Neural progenitor cell (in vitro differentiated cells): ENCODE measurements around the gene POP4. TPM values are rescaled to one million over a fixed set of nuclear protein-coding genes. Genes with fewer than 3 reads are reported as not detected.

Source experiments
- DNase-seq: peaks from one replicate; pipeline ENCODE4 v3.0.0-alpha.2; 2016; ENCODE audit warnings: low spot score
- H2AFZ ChIP-seq: fragments of 200-600 bp; sonication (generic); replicated peaks from 2 replicates; pipeline ENCODE4 v1.6.1; 2016; ENCODE audit warnings: antibody characterized with exemption
- H3F3A ChIP-seq: fragments of 200-600 bp; sonication (generic); 2 replicates; pipeline ENCODE4 v1.6.1; 2016; ENCODE audit warnings: antibody characterized with exemption, low read depth
- H3K27ac ChIP-seq: fragments of 200-600 bp; sonication (generic); 2 replicates; pipeline ENCODE4 v1.5.1; 2016; ENCODE audit warnings: mild to moderate bottlenecking
- H3K27me3 ChIP-seq: fragments of 200-600 bp; sonication (generic); 2 replicates; pipeline ENCODE4 v1.6.1; 2016; ENCODE audit warnings: mild to moderate bottlenecking, moderate library complexity
- H3K36me3 ChIP-seq: fragments of 200-600 bp; sonication (generic); 2 replicates; pipeline ENCODE4 v1.5.1; 2016
- H3K4me1 ChIP-seq: fragments of 200-600 bp; sonication (generic); 2 replicates; pipeline ENCODE4 v1.6.1; 2016; ENCODE audit warnings: mixed run types
- H3K4me2 ChIP-seq: fragments of 200-600 bp; sonication (generic); 2 replicates; pipeline ENCODE4 v1.6.1; 2016
- H3K4me3 ChIP-seq: fragments of 200-600 bp; sonication (generic); 2 replicates; pipeline ENCODE4 v1.5.1; 2016
- H3K79me2 ChIP-seq: fragments of 200-600 bp; sonication (generic); 2 replicates; pipeline ENCODE4 v1.6.1; 2016; ENCODE audit warnings: low read depth
- H3K9ac ChIP-seq: fragments of 200-600 bp; sonication (generic); 2 replicates; pipeline ENCODE4 v1.6.1; 2016
- H3K9me3 ChIP-seq: fragments of 200-600 bp; sonication (generic); 2 replicates; pipeline ENCODE4 v1.5.1; 2016; ENCODE audit warnings: low read depth
- H4K20me1 ChIP-seq: fragments of 200-600 bp; sonication (generic); 2 replicates; pipeline ENCODE4 v1.6.1; 2016; ENCODE audit warnings: low read depth
- H3K27ac Mint-ChIP-seq: 3 replicates; pipeline ENCODE4 v1.8.0; 2021; ENCODE audit warnings: mixed read lengths
- H3K27me3 Mint-ChIP-seq: 2 replicates; pipeline ENCODE4 v1.8.0; 2022; ENCODE audit warnings: low read depth, mild to moderate bottlenecking, inconsistent platforms, moderate library complexity, mixed read lengths; ENCODE audit not compliant: insufficient read depth
- H3K36me3 Mint-ChIP-seq: 3 replicates; pipeline ENCODE4 v1.8.0; 2021; ENCODE audit warnings: mixed read lengths
- H3K4me1 Mint-ChIP-seq: 3 replicates; pipeline ENCODE4 v1.8.0; 2021; ENCODE audit warnings: mixed read lengths
- H3K4me3 Mint-ChIP-seq: 3 replicates; pipeline ENCODE4 v1.8.0; 2021; ENCODE audit warnings: mild to moderate bottlenecking, moderate library complexity, mixed read lengths
- H3K9me3 Mint-ChIP-seq: 3 replicates; pipeline ENCODE4 v1.8.0; 2020; ENCODE audit warnings: mixed read lengths
- EZH2 ChIP-seq: fragments of 200-600 bp; sonication (generic); IDR thresholded peaks from 2 replicates; pipeline ENCODE4 v1.6.1; 2017; ENCODE audit warnings: antibody characterized with exemption, mild to moderate bottlenecking, moderate library complexity
- EZH2phosphoT487 ChIP-seq: fragments of 200-600 bp; sonication (generic); IDR thresholded peaks from 2 replicates; pipeline ENCODE4 v1.6.1; 2017; ENCODE audit warnings: antibody characterized with exemption
- total RNA-seq: library from RNA; depleted of rRNA; stranded (reverse); fragments of >200 nt; gene quantifications from 2 replicates; pipeline ENCODE4 v1.2.3, GENCODE V29; 2015; ENCODE audit warnings: low replicate concordance
- TF ChIP-seq, protein P1 (sequence below): fragments of 200-600 bp; sonication (generic); IDR thresholded peaks from 2 replicates; pipeline ENCODE4 v1.5.1; 2017; ENCODE audit warnings: antibody characterized with exemption, mild to moderate bottlenecking

Gene POP4
- total RNA-seq, 1 donor from 2014 or later = 77.8 TPM

- TF ChIP-seq EZH2 = no peak
- TF ChIP-seq EZH2phosphoT487 = no peak
- TF ChIP-seq, protein P1, sequence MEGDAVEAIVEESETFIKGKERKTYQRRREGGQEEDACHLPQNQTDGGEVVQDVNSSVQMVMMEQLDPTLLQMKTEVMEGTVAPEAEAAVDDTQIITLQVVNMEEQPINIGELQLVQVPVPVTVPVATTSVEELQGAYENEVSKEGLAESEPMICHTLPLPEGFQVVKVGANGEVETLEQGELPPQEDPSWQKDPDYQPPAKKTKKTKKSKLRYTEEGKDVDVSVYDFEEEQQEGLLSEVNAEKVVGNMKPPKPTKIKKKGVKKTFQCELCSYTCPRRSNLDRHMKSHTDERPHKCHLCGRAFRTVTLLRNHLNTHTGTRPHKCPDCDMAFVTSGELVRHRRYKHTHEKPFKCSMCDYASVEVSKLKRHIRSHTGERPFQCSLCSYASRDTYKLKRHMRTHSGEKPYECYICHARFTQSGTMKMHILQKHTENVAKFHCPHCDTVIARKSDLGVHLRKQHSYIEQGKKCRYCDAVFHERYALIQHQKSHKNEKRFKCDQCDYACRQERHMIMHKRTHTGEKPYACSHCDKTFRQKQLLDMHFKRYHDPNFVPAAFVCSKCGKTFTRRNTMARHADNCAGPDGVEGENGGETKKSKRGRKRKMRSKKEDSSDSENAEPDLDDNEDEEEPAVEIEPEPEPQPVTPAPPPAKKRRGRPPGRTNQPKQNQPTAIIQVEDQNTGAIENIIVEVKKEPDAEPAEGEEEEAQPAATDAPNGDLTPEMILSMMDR = no peak
- Histone ChIP-seq H3K4me3 (no peak overlapping the region), H3K9ac (no peak overlapping the region), H3K27ac (no peak overlapping the region), H3K79me2 (no peaks in the 10 kb centered on the region), H3K9me3 (no peaks in the 10 kb centered on the region), H3K4me2 (no peak overlapping the region), H4K20me1 (no peaks in the 10 kb centered on the region), H2AFZ (no peak overlapping the region), H3K4me1 (no peaks in the 10 kb centered on the region), H3K36me3 (no peaks in the 10 kb centered on the region), H3K27me3 (no peaks in the 10 kb centered on the region), H3F3A (no peaks in the 10 kb centered on the region)
- Mint-ChIP-seq H3K27me3 (peaks cover 4% of the 10 kb centered on the region), H3K4me3 (no peak overlapping the region), H3K9me3 (no peaks in the 10 kb centered on the region), H3K27ac (no peak overlapping the region), H3K36me3 (peaks cover 18% of the 10 kb centered on the region), H3K4me1 (peaks cover 3% of the 10 kb centered on the region)
- no peak for DNase-seq
Observed at GRCh38 chr19:29614046-29614445, 8.0 kb downstream of the POP4 start.

- H4K20me1 ChIP-seq = no peaks in the 10 kb centered on the region
- no peaks in the 10 kb centered on the region for H3K27me3 ChIP-seq
- no peak overlapping the region for H3K27ac Mint-ChIP-seq
- DNase-seq = no peak
- H3K9me3 Mint-ChIP-seq = no peaks in the 10 kb centered on the region
- no peaks in the 10 kb centered on the region for H3K79me2 ChIP-seq
- peaks cover 18% of the 10 kb centered on the region for H3K36me3 Mint-ChIP-seq
- no peak overlapping the region for H3K4me2 ChIP-seq
- H3K4me3 ChIP-seq = no peak overlapping the region
- no peak overlapping the region for H3K27ac ChIP-seq
- H3K4me1 Mint-ChIP-seq = peaks cover 3% of the 10 kb centered on the region
- no peak overlapping the region for H3K4me3 Mint-ChIP-seq
- peaks cover 4% of the 10 kb centered on the region for H3K27me3 Mint-ChIP-seq
- no peaks in the 10 kb centered on the region for H3F3A ChIP-seq
- TF ChIP-seq, protein P1 = no peak
- TF ChIP-seq EZH2 = no peak
- no peak for TF ChIP-seq EZH2phosphoT487
- no peak overlapping the region for H3K9ac ChIP-seq
- H3K4me1 ChIP-seq = no peaks in the 10 kb centered on the region
- H3K9me3 ChIP-seq = no peaks in the 10 kb centered on the region
- no peak overlapping the region for H2AFZ ChIP-seq
- H3K36me3 ChIP-seq = no peaks in the 10 kb centered on the region
Observed at GRCh38 chr19:29614780-29615179, 8.7 kb downstream of the POP4 start.

DNA sequence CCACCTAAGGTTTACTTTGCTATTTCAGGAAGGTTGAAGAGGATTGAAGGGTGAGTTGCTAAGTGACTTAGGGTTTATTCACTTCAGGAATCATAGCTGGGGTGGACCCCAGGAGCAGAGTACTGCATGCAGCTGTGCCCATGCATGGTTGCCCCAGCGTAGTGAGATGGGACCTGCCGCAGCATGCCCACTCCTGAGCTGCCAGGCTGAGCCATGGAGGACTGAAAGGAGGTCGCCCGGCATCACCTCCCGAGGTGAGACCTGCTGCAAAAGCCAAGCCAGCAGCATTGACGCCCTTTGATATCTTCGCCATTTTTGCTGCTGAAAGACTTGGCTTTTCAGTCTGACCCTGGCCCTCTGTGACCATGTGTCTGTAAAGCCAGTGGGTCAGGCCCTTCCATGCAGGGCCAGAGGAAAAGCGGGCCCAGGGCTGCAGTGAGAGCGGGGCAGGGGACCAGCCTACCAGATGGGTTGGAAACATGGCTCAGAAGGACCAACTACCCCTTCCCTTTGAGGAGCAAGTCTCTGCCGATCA lies 9.9 kb downstream of the POP4 start:
- TF ChIP-seq EZH2phosphoT487 (no peak), EZH2 (no peak)
- TF ChIP-seq, protein P1 = no peak
- Histone ChIP-seq H3K9me3 (no peaks in the 10 kb centered on the region), H3K4me3 (no peak overlapping the region), H2AFZ (no peak overlapping the region), H3K79me2 (no peaks in the 10 kb centered on the region), H3K27me3 (no peaks in the 10 kb centered on the region), H3K4me2 (no peak overlapping the region), H3K36me3 (no peaks in the 10 kb centered on the region), H3K9ac (no peak overlapping the region), H3K27ac (no peak overlapping the region), H3F3A (no peaks in the 10 kb centered on the region), H3K4me1 (no peaks in the 10 kb centered on the region), H4K20me1 (no peaks in the 10 kb centered on the region)
- Mint-ChIP-seq H3K4me1 (peaks cover under 1% of the 10 kb centered on the region), H3K27me3 (peaks cover 4% of the 10 kb centered on the region), H3K36me3 (peaks cover 16% of the 10 kb centered on the region), H3K27ac (no peak overlapping the region), H3K4me3 (no peak overlapping the region), H3K9me3 (no peaks in the 10 kb centered on the region)
- no peak for DNase-seq
